HepG2 (cell line): ENCODE measurements around the gene CSNK1D. TPM values are rescaled to one million over a fixed set of nuclear protein-coding genes. Genes with fewer than 3 reads are reported as not detected.

Experiments used
- CREBL2 ChIP-seq: sonication (generic); formaldehyde crosslinking; IDR thresholded peaks from 2 replicates; pipeline ENCODE4 v1.8.1; 2023; ENCODE audit warnings: missing genetic modification reagents, mild to moderate bottlenecking, borderline replicate concordance
- ETS1 ChIP-seq: sonication (generic); formaldehyde crosslinking; IDR thresholded peaks from 2 replicates; pipeline ENCODE4 v1.4.0; 2020; ENCODE audit warnings: missing genetic modification reagents
- FOXJ3 ChIP-seq: sonication (generic); formaldehyde crosslinking; IDR thresholded peaks from 2 replicates; pipeline ENCODE4 v1.4.0; 2020; ENCODE audit warnings: missing genetic modification reagents, mild to moderate bottlenecking, borderline replicate concordance
- KLF13 ChIP-seq: sonication (generic); formaldehyde crosslinking; IDR thresholded peaks from 2 replicates; pipeline ENCODE4 v1.4.0; 2020; ENCODE audit warnings: mild to moderate bottlenecking, missing genetic modification reagents
- LCORL ChIP-seq, 2 experiments: fragments of 450-650 bp in 1 of 2; sonication (generic) in 1 of 2; formaldehyde crosslinking in 1 of 2; IDR thresholded peaks; 2 replicates each; pipeline versions ENCODE4 v1.5.0 to v1.6.1; 2017 to 2020; ENCODE audit warnings: antibody characterized with exemption in 1 of 2, missing genetic modification reagents in 1 of 2
- MBNL3 ChIP-seq: fragments of 250-450 bp; sonication (Bioruptor Pico); conservative IDR thresholded peaks from 2 replicates; pipeline ENCODE4 v1.8.0; 2022; ENCODE audit warnings: mild to moderate bottlenecking, inconsistent platforms
- MIXL1 ChIP-seq: IDR thresholded peaks from 2 replicates; pipeline ENCODE4 v1.6.1; 2016
- NCOA1 ChIP-seq: sonication (generic); formaldehyde crosslinking; IDR thresholded peaks from 2 replicates; pipeline ENCODE4 v1.9.0; 2021; ENCODE audit warnings: missing genetic modification reagents
- POLR2G ChIP-seq: fragments of 200-400 bp; formaldehyde crosslinking; IDR thresholded peaks from 2 replicates; pipeline ENCODE4 v1.6.1; 2018; ENCODE audit warnings: mild to moderate bottlenecking, low read depth, low read length, moderate library complexity
- PRPF4 ChIP-seq: fragments of 200-400 bp; formaldehyde crosslinking; IDR thresholded peaks from 2 replicates; pipeline ENCODE4 v1.6.1; 2016; ENCODE audit warnings: low read length, low read depth; ENCODE audit not compliant: poor library complexity, severe bottlenecking
- ZFP62 ChIP-seq: sonication (generic); formaldehyde crosslinking; IDR thresholded peaks from 2 replicates; pipeline ENCODE4 v1.4.0; 2020; ENCODE audit warnings: missing genetic modification reagents
- ZNF296 ChIP-seq: sonication (generic); formaldehyde crosslinking; conservative IDR thresholded peaks from 2 replicates; pipeline ENCODE4 v1.5.0; 2020; ENCODE audit warnings: mild to moderate bottlenecking, missing genetic modification reagents
- ZNF543 ChIP-seq: sonication (generic); formaldehyde crosslinking; IDR thresholded peaks from 2 replicates; pipeline ENCODE4 v1.4.0; 2020; ENCODE audit warnings: mild to moderate bottlenecking, missing genetic modification reagents
- ZNF567 ChIP-seq: sonication (generic); formaldehyde crosslinking; IDR thresholded peaks from 2 replicates; pipeline ENCODE4 v1.8.1; 2023; ENCODE audit warnings: mild to moderate bottlenecking, missing genetic modification reagents, borderline replicate concordance
- ZNF724P ChIP-seq: sonication (generic); formaldehyde crosslinking; IDR thresholded peaks from 2 replicates; pipeline ENCODE4 v1.8.0; 2022; ENCODE audit warnings: missing genetic modification reagents, borderline replicate concordance
- polyA plus RNA-seq, 8 experiments: library from polyadenylated mRNA; depleted of rRNA in 3 of 8; stranded (reverse) in 7 of 8; unstranded in 1 of 8; fragments of >200 nt; fragmentation: Illumina TruSeq in 4 of 8; extraction: Trizol in 4 of 8; gene quantifications; 2 replicates each; pipeline versions ENCODE4 v1.2.1 to v1.2.3, GENCODE V29; 2011 to 2016; ENCODE audit warnings: low read depth in 4 of 8, missing spikeins in 1 of 8, mixed read lengths in 1 of 8; ENCODE audit not compliant: insufficient read depth in 1 of 8
- total RNA-seq, 5 experiments: library from RNA; depleted of rRNA; stranded (reverse); fragments of >200 nt; fragmentation: Illumina TruSeq; extraction: Trizol; gene quantifications; 2 replicates each; pipeline ENCODE4 v1.2.3, GENCODE V29; 2016; ENCODE audit warnings: low read depth in 1 of 5
- TF ChIP-seq, protein P1 (sequence below): sonication (generic); formaldehyde crosslinking; IDR thresholded peaks from 2 replicates; pipeline ENCODE4 v1.8.0; 2022; ENCODE audit warnings: missing genetic modification reagents, mild to moderate bottlenecking, inconsistent platforms, borderline replicate concordance
- TF ChIP-seq, protein P2 (sequence below): sonication (generic); formaldehyde crosslinking; IDR thresholded peaks from 2 replicates; pipeline ENCODE4 v1.4.0; 2020; ENCODE audit warnings: mild to moderate bottlenecking, missing genetic modification reagents

The CSNK1D gene
- total and polyA plus RNA-seq, 2 of the 13 experiments (the other 11 are each of a cell fraction or from before 2014, with no cell fraction given) = 31.5 to 128 TPM

DNA sequence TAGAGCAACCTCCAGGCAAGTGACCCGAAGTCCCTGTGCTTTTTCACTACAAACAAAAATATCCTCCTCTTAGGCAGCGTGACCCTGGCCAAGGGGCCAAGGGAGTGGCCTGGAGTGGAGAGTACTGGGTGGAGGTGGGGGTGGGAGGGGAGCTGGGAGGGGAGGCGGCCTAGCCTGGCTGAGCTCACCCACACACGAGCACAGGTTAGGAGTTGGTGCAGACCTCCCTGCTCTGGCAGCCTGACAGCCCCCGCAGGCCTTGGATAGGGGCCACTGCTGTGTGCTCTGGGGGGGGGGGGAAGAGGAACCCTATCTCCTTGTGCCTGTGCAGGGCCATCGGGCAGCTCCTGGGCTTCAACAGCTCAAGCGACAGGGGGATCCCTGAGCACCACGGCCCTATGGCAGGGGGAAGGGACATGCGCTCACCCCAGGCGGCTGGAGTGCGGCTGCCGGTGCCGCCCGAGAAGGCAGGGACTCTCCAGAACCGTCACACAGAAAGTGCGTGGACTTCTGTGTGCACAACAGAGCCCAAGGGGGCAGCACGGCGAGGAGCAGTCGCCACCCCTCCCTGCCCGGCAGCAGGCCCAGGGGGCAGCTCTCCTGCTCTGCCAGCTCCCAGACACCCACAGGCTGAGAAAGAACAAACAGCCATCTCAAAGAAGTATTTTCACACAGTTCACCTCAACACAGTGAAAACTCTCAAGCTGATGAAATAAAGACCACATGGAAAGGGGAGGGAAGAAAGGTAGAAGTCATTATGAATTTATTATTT, 31.4 kb downstream of the CSNK1D start (continued):
- TF ChIP-seq, protein P1, sequence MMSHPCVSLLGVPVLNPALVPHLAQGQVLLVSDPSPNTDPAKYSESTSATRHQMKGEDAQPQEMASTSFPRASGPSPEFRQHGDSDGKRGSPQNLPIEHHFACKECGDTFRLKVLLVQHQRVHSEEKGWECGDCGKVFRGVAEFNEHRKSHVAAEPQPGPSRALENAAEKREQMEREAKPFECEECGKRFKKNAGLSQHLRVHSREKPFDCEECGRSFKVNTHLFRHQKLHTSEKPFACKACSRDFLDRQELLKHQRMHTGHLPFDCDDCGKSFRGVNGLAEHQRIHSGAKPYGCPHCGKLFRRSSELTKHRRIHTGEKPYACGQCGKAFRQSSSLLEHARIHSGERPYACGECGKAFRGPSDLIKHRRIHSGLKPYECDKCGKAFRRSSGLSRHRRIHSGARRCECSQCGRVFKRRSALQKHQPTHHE (CRISPR knock-in tag) = peak; percentile 37; the same call in 1 of the 2 replicates
- TF ChIP-seq ZNF543 (CRISPR knock-in tag) (peak; percentile 12; the same call in 1 of the 2 replicates), ZNF296 (CRISPR knock-in tag) (no peak), FOXJ3 (CRISPR knock-in tag) (0 out of 2 replicates have a peak, but pooled peaks have one; percentile 19), POLR2G (peak; percentile 73), MBNL3 (no peak), ZNF724P (CRISPR knock-in tag) (peak; percentile 27), KLF13 (CRISPR knock-in tag) (peak; percentile 59; the same call in 1 of the 2 replicates), CREBL2 (CRISPR knock-in tag) (peak; percentile 91; the same call in 1 of the 2 replicates), ZNF567 (CRISPR knock-in tag) (peak; percentile 63; the same call in 1 of the 2 replicates), NCOA1 (CRISPR knock-in tag) (peak; percentile 94), PRPF4 (no peak), ZFP62 (CRISPR knock-in tag) (no peak), MIXL1 (CRISPR knock-in tag) (peak; percentile 20; the same call in 1 of the 2 replicates), LCORL (IDR thresholded peaks at IDR 0.05) (no peak), LCORL (CRISPR knock-in tag; IDR thresholded peaks at IDR 0.05) (peak; percentile 59), ETS1 (0 out of 2 replicates have a peak, but pooled peaks have one; percentile 31)
- TF ChIP-seq, protein P2, sequence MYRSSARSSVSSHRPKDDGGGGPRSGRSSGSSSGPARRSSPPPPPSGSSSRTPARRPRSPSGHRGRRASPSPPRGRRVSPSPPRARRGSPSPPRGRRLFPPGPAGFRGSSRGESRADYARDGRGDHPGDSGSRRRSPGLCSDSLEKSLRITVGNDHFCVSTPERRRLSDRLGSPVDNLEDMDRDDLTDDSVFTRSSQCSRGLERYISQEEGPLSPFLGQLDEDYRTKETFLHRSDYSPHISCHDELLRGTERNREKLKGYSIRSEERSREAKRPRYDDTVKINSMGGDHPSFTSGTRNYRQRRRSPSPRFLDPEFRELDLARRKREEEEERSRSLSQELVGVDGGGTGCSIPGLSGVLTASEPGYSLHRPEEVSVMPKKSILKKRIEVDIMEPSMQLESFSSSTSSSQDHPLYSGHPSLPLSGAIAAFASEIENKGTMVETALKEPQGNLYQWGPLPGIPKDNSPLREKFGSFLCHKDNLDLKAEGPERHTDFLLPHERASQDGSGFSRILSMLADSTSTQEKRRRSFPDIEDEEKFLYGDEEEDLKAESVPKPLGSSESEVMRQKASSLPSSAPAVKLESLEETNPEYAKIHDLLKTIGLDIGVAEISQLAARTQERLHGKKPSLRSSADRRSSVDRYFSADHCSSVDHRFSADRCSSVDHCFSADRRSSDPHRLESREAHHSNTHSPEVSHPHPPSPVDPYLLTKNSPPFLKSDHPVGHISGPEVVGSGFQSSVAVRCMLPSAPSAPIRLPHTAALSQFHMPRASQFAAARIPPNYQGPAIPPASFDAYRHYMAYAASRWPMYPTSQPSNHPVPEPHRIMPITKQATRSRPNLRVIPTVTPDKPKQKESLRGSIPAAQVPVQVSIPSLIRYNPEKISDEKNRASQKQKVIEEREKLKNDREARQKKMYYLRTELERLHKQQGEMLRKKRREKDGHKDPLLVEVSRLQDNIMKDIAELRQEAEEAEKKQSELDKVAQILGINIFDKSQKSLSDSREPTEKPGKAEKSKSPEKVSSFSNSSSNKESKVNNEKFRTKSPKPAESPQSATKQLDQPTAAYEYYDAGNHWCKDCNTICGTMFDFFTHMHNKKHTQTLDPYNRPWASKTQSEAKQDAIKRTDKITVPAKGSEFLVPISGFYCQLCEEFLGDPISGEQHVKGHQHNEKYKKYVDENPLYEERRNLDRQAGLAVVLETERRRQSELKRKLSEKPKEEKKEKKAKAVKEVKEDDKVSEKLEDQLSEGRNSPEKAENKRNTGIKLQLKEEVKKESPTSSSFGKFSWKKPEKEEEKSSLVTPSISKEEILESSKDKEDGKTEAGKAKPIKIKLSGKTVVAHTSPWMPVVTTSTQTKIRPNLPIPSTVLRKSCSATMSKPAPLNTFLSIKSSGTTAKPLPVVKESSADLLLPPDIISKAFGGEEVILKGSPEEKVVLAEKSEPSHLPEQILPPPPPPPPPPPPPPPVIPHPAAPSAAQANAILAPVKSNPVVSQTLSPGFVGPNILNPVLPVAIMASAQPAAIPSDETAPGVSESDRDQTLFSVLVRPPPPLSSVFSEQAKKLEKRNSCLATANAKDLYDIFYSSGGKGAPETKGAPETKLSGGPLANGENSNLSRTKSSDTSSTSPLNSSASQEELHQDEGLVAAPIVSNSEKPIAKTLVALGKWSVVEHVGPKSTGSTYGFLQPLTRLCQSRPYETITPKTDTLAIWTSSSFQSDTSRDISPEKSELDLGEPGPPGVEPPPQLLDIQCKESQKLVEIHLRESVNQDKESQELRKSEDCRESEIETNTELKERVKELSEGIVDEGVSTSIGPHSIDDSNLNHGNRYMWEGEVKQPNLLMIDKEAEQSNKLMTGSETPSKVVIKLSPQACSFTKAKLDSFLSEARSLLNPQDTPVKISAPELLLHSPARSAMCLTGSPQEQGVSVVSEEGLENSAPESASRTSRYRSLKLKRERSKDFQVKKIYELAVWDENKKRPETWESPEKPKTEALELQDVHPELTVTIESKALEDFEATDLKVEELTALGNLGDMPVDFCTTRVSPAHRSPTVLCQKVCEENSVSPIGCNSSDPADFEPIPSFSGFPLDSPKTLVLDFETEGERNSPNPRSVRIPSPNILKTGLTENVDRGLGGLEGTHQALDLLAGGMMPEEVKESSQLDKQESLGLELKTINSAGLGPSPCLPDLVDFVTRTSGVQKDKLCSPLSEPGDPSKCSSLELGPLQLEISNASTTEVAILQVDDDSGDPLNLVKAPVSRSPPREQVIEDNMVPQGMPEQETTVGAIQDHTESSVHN (CRISPR knock-in tag) = peak; percentile 69
